Epithelial cell of esophagus (primary cell): Measurements from ENCODE around the gene SDCCAG8.
A peak's percentile ranks its signal among the peaks of the same experiment; 100 is the strongest.
"Not testable (repeated sequence)": the region's sequence is repeated elsewhere in the genome, so short reads cannot be mapped to it uniquely, and the experiment has no call there.

Source experiments
- DNase-seq: peaks from one replicate; pipeline ENCODE4 v3.0.0; 2010; ENCODE audit warnings: low read depth
- H3K4me3 ChIP-seq: 2 replicates; pipeline ENCODE4 v1.5.1; 2011; ENCODE audit warnings: mild to moderate bottlenecking, low read length, control low read depth
- CTCF ChIP-seq: IDR thresholded peaks from 2 replicates; pipeline ENCODE4 v1.5.1; 2011; ENCODE audit warnings: low read depth, mild to moderate bottlenecking, low read length, control low read depth, inconsistent platforms; ENCODE audit not compliant: insufficient read depth; ENCODE audit errors: missing control alignments

SDCCAG8 gene

GRCh38 chr1:243323491-243323890 lies 67.7 kb downstream of the SDCCAG8 start:
- no peak for TF ChIP-seq CTCF
- DNase-seq: no peak

GRCh38 chr1:243325305-243325890 lies 69.6 kb downstream of the SDCCAG8 start:
- DNase-seq: peak; percentile 64
- TF ChIP-seq CTCF: peak; percentile 69
- H3K4me3 ChIP-seq: no peak overlapping the region

More at GRCh38 chr1:243323491-243323890, 67.7 kb downstream of the SDCCAG8 start:
- H3K4me3 ChIP-seq: no peak overlapping the region

- no peak overlapping the region for H3K4me3 ChIP-seq
- DNase-seq: no peak
- TF ChIP-seq CTCF: no peak
These were observed 76.6 kb downstream of the SDCCAG8 start for GRCh38 chr1:243332440-243332839.

GRCh38 chr1:243335292-243335691 lies 79.5 kb downstream of the SDCCAG8 start:
- H3K4me3 ChIP-seq: no peak overlapping the region
- DNase-seq: no peak
- no peak for TF ChIP-seq CTCF

GRCh38 chr1:243336163-243336562 lies 80.3 kb downstream of the SDCCAG8 start:
- H3K4me3 ChIP-seq: no peak overlapping the region
- no peak for DNase-seq
- no peak for TF ChIP-seq CTCF

GRCh38 chr1:243338848-243339247 lies 83.0 kb downstream of the SDCCAG8 start:
- not testable (repeated sequence) for DNase-seq, H3K4me3 ChIP-seq

- no peak for TF ChIP-seq CTCF
- no peak for DNase-seq
- no peak overlapping the region for H3K4me3 ChIP-seq
These were observed 85.2 kb downstream of the SDCCAG8 start for GRCh38 chr1:243341074-243341473.
